Dedifferentiated amniotic fluid mesenchymal stem cell (primary cell): ENCODE measurements around the gene NDUFA12.
A peak's percentile ranks its signal among the peaks of the same experiment; 100 is the strongest.

ENCODE experiments used
- DNase-seq: peaks from one replicate; pipeline ENCODE4 v3.0.0-alpha.2; 2016; ENCODE audit errors: extremely low spot score

Gene NDUFA12

GRCh38 chr12:94980577-94980976, 22.9 kb downstream of the NDUFA12 start:
- DNase-seq: no peak

GRCh38 chr12:94979941-94980340, 23.6 kb downstream of the NDUFA12 start:
- no peak for DNase-seq

DNA sequence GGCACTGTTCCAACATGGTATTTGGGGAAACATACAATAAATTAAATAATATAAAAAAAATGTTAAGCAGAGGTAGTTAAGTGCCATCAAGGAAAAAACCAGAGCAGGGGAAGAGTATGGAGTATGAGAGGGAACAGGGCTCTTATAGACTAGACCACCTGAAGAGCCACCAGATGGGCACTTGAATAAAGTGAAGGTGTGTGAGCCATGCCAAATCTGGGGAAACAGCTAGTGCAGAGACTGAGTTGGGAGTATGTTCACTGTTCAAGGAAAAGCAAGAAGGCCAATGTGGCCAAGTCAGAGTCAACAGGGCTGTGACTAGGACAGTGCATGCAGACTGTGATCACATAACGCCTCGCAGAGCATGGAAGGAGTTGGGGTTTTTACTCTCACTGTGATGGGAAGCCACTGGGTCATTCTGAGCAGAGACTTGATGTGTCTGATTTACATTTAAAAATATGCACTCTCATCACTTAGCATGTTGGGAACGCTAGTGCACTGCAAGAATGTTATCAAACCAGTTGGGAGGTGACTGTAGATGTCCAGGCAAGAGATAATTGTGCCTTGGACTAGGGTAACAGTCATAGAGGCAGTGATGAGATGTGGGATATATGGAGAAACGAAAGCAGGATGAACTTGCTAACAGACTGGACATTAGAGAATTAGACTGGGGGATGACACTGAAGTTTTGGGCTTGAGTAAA, 25.6 kb downstream of the NDUFA12 start:
- DNase-seq: no peak

GRCh38 chr12:94973221-94973620, 30.3 kb downstream of the NDUFA12 start:
- peak; percentile 63 for DNase-seq

GRCh38 chr12:94972795-94973194, 30.7 kb downstream of the NDUFA12 start:
- no peak for DNase-seq

- no peak for DNase-seq
Measured at GRCh38 chr12:94971923-94972322, 31.6 kb downstream of the NDUFA12 start.

DNA sequence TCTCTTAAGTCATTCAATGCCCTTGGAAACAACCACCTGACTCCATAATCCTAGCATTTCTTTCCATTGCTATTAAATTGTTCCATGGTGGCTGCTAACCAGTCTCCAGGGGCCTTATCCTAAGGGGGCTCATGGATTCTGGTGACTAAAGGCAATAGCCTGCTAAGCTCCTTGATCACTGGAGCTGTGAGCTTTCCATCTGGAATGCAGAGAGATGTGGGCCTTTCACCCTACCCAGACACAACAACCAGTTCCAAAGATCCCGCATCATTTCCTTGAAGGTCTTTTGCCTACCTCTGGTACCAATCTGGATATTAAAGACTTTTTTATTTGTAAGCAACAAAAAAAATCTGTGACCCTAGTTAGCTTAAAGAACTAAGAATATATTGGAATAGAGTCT, 32.9 kb downstream of the NDUFA12 start:
- no peak for DNase-seq

GRCh38 chr12:94969424-94969823, 34.1 kb downstream of the NDUFA12 start:
- no peak for DNase-seq

- no peak for DNase-seq
Measured at GRCh38 chr12:94965982-94966630, 37.4 kb downstream of the NDUFA12 start.

GRCh38 chr12:94963649-94964048, 39.8 kb downstream of the NDUFA12 start:
- DNase-seq: no peak

DNA sequence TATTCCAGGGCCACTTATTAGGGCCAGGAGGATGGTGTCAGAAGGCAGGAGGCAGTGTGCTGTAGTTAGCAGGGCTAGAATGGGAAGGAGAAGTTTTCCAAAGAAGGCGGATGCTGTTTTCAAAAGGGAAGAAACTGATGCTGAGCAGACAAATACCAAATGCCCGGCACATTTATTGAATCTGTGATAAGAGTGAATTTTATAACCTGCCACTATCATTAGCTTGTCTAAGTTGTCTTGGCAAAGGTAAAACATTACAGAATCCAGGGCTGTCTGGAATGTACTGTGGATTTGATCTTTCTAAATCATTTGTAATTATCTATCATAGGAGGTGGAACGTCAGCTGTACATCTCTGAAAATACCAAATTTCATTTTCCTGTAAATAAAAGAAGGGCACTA, 40.8 kb downstream of the NDUFA12 start:
- no peak for DNase-seq

GRCh38 chr12:94961911-94962310, 41.6 kb downstream of the NDUFA12 start:
- DNase-seq: no peak

DNA sequence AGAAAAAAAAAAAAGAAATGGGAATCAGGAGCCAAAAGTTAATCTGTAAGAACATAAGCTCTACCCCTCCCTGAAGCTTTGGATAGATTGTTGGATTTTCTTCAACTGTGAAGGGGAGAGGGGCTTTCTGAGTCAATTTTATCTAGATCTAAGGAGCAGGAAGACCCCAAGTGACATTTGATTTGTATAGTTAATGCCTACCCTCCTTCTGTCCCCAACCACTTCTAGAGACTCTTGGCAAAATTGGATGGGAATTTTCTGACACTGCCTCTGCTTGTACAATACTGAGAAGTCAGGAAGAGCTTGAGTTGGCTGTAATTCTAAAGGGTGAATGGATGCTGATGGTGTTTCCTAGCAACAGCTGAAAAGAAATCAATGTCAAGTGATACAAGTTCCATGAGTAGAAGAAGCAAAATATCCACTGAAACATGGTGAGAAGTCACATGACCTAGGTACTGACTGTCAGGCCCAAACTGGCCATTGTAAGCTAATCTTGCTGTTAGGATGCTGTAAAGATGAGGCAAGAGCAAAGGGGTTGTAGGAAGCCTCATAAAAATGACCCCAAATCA, 42.2 kb downstream of the NDUFA12 start:
- DNase-seq: no peak

DNA sequence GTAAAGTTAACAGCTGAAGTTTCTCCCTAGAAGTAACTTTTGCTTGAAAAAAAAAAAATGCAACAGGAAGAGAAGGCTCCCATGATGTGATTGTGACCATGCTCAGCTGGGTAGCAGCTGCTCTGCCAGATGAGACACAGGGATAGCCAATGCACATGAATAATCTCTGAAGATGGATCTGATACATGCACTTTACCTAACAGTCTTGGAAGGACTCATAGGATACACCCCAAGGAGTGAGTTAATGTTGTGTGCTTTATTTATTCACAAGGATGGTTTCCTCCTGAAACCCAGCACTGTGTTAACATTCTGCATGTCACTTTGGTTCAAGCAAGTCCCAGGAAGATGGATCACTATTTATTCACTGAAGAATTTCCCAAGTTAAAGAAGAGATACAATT, 46.5 kb downstream of the NDUFA12 start:
- no peak for DNase-seq

- DNase-seq: no peak
Measured at GRCh38 chr12:94954948-94955592, 48.4 kb downstream of the NDUFA12 start.

GRCh38 chr12:94954029-94954685, 49.3 kb downstream of the NDUFA12 start:
- DNase-seq: no peak

DNA sequence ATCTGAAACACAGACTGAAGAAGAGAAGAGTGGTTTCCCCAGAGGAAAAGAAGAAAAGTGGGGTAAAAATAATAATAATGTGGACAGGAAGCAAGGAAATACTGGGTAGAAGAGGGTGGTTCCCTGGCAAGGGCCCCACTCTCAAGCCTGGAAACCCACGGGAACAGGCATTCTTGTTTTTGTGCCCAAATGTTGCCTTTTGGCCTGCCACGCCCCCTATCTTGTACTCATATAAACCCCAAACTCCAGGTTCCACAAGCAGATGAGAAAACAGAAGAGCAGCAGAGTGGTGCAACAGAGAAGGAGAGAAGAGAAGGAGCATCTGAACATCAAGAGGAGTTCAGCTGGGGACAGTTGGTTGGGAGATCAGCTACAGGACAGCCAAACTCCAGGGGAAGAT, 51.2 kb downstream of the NDUFA12 start:
- DNase-seq: no peak

GRCh38 chr12:94951071-94951934, 52.2 kb downstream of the NDUFA12 start:
- no peak for DNase-seq

GRCh38 chr12:94948232-94948810, 55.2 kb downstream of the NDUFA12 start:
- DNase-seq: no peak

- no peak for DNase-seq
Measured at GRCh38 chr12:94942663-94943062, 60.8 kb downstream of the NDUFA12 start.

DNA sequence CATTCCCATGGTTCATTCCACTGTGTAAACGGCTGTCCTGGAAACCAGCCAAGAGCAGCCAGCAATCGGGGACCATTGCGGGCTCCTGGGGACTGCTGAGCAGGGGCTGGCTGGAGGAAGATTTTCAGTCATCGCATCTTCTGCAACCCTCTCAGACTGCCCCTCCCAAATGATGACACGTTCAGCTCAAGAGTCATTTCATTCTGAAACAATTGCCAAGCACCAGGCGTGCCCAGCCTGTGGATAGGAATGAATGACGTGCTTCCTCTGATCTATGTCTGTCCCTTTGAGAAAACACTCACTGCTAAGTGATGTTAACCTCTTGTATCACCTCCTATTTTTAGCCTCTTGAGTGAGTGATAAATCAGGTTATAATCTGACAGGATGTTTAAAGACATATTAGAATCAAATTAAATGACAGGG, 62.0 kb downstream of the NDUFA12 start:
- peak; percentile 93 for DNase-seq
